ENCODE measurements around the gene MRM3.
"Not testable (repeated sequence)": the region's sequence is repeated elsewhere in the genome, so short reads cannot be mapped to it uniquely, and the experiment has no call there.

MRM3 gene

DNA sequence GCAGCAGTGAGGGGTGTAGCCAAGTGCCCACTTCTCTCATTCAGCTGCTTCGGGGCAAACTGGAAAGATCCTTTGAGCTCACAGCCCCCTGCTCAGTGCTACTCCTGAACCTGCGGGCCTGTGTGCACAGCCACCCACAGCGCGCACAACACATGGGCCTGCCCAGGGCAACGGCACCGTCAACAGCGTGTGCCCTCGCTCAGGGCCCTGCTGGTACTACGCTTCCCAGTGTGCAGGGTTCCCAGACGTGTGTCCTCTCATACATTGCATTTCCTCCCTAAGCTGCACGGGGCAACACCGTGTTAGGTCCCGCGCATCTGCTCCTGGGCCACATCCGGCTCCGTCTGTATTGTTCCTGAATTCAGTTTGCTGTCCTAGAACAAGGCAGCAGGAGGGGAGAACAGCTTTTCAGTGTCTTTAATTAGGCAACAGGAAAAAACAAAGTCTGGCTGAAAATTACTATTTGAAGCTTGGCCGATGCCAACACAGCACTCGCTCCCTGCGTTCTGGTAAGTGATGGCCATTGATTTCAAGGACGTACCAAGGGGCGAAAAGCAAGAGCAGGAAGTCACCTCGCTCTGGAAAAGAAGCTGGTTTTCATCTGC, 15.2 kb downstream of the MRM3 start:
- DNase-seq, result no peak

GRCh38 chr17:798246-798645, 16.1 kb downstream of the MRM3 start:
- DNase-seq, result no peak

GRCh38 chr17:799261-799660, 17.1 kb downstream of the MRM3 start:
- DNase-seq, result no peak

DNA sequence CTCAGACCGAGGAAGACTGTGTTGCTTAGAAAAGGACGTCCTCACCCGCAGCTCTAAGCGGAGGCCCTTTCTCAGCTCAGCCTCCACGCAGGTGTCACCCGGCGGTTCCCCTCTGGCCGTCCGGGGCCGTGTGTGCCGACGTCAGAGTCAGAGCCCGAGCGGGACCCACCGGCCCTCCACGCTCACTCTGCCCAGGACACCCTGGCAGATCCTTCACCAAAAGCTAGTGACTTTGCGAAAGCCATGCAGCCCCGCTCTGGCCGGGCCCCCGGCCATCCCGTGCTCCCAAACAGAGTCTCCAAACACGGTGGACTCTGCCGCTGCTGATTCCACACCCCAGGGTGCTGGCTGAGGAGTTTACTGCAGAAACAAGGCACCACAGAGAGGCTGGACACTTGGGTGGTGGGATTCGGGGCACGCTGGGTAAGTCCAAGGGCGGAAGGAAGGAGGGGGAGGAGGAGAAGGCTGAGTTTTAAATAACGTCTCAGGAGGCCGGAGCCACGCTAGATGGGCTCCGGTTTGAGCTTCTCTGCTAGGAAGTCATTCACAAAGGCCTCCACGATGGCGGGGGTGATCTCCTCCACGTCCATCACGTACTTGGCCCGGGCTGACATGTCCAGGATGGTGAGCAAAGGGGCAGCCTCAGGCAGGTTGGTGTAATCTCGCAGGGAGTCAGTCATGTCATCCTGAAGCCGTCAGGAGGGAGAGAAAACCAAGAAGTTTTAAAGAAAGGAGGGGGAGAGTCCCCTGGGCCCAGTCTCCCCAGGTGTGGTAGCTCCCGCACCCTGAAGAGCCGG, 18.5 kb downstream of the MRM3 start:
- no peak for DNase-seq

DNA sequence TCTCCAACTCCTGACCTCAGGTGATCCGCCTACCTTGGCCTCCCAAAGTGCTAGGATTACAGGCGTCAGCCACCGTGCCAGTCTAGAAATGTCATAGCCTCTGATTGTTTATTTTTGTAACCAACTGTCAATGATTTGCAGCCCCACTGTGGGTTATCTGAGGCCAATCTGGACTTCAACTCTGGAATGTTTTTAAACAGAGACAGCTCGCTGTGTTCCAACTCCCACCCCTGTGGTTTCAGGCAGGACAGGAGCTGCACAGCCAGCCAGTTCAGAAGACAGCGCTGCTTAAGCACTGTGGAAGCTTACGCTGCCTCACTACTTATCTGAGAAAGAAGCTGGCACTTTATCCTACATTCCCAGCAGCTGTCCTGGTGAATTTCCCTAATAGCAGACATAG, 19.5 kb downstream of the MRM3 start:
- no peak for DNase-seq

GRCh38 chr17:802481-802880, 20.3 kb downstream of the MRM3 start:
- no peak for DNase-seq

GRCh38 chr17:802901-803881, 21.0 kb downstream of the MRM3 start:
- no peak for DNase-seq

DNA sequence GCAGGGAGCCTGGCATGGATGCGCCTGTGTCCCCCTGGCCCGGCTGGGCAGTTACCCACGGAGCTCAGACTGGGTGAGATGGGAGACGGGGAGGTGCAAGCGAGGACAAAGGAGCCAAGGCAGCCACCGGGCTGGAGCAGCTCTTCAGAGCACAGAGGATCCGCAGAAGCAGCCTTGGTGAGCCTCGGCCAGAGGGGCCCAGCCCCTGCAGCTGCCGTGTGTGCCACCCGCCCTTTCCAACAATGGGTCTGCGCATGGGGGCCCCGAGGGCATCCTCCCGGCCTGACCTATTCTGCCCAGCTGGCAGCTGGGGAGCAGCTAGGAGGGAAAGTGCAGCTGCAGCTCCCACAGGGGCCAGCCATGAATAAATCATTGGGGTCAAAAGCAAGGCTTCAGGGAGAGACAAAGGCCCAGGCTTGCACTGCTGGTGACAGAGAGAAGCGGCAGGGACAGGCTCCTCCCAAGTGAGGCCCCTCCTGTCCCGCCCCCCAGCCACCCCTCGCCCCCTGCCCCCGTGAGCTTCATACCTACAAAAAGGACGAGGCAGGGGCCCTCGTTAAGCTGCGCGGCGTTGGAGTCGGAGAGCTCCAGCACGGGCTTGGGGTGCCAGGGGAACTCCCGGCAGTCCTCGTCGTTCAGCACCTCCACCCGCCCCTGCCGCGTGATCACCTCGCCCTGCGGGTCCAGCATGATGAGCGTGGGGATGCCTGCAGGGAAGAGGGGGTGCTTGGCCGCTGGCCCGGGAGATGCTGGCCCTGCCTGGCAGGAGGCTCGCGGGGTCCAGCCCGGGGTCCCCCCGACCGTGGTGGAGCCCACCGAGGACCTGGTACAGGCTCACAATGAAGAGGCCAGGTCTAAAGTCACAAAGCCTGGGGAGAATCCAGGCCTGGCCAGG, 22.6 kb downstream of the MRM3 start:
- DNase-seq, result no peak

- DNase-seq, result not testable (repeated sequence)
Measured at GRCh38 chr17:805886-806285, 23.7 kb downstream of the MRM3 start.

GRCh38 chr17:806346-806745, 24.2 kb downstream of the MRM3 start:
- no peak for DNase-seq

DNA sequence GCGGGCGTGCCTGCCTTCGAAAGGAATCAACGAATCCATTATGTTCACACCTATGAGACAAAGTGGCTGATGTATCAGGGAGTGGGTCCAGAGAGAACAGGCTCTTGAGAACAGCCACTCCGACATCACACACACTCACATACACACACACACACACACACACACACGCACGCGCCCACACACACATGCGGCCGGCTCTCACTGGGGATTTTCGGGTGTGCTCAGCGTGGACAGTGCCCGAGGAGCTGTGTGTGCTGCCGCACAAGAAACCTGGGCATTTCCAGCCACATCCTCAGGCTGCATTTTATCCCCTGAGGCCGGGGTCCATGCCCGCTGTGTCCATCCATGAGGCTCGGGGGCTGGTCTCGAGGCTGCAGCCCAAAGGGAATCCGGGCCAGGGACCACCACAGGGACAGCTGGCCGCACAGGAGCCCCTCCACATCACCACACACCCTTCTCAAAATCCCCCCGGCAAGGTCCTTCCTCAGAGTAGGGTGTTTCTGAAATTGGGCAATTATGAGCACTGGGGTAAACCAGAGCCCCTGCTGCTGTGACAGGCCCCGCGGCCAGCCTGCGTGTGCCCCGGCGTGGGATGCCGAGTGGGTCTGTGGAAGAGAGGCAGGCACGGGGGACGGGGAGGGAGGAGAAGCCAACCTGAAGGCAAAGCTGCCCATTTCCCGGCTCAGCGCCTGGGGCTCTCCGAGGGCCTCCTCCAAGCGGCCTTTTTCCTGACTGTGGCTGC, 24.8 kb downstream of the MRM3 start:
- no peak for DNase-seq

DNA sequence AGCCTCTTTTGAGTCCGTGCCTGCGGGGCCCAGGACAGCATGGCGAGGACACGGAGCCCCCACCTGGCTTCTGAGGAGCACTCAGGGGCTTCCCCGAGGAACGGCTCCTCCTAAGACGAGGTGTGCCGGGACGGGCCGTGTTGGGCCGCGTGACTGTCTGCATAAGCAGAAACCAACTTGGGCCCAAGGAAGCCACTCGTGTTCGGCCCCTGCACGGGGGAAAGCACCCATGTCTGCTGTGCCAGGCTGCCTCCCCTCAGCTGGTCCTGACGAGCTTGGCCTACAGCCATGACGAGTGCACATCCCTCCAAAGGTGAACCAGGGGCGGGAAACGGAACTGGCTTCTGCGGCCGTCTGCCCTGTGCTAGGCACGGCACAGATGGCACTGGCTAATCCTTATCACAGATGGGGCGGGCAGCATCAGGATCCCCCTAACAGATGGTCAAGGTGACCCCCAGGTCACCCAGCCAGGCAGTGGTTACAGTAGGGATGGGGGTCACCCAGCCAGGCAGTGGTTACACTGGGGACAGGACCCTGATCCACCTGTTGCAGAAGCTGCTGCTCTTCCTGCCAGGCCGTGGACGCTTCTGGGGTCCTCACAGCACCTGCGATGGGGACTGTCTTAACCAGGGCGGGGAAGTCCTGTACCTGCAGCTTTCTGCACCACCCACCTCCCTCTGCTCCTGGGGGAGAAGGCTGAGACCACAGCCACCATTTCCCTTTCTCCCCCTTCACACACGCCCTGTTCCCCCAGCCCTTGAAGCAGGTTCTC, 25.6 kb downstream of the MRM3 start:
- no peak for DNase-seq

DNA sequence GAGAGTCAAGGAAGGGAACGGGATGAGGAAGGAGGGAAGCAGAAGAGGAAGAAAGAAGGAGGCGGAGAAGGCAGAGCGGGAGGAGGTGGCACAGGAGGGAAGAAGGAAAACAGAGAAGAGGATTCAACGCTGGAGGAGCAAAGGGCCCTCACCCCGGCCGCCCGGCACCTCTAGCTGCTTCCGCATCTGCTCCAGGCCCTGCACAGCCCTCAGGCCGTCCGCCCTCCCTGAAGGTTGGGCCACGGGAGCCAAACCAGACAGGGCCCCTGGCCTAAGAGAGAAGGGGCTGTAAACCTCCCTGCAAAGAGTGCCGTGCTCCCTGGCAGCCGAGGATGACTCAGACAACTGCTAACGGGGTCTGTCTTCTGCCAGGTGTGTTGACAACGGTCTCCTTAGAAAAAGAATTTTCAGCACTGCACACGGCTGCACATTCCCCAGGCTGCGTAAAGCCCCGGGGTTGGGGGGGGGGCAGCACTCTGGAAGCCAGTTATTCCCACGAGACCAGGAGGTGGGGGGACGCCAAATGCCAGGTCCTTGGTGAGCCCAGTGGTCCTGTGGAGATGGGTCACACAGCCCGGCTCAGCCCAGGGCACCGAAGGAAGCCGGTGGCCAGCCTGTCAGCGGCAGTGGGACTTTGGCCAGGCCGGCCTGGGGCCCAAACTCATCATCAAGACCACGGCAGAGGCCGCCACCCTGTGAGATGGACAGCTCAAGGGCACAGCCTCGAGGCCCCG, 29.1 kb downstream of the MRM3 start:
- DNase-seq, result no peak

DNA sequence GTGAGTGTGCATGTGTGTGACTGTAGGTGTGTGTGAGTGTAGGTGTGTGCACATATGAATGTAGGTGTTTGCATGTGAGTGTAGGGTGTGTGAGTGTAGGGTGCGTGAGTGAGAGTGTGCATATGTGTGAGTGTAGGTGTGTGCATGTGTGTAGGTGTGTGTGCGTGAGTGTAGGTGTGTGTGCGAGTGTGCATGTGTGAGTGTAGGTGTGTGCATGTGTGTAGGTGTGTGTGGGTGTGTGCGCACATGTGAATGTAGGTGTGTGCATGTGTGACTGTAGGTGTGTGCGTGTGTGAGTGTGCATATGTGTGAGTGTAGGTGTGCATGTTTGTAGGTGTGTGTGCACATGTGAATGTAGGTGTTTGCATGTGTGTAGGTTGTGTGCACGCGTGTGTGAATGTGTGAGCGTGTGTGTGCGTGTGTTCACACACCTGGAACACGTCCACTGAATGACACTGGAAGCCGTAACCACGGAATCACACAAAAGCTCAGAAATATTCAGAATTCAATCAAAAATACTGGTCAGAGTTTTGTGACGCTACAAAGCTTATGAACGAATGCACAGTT, 30.6 kb downstream of the MRM3 start:
- no peak for DNase-seq

GRCh38 chr17:814371-814770, 32.2 kb downstream of the MRM3 start:
- DNase-seq, result no peak

DNA sequence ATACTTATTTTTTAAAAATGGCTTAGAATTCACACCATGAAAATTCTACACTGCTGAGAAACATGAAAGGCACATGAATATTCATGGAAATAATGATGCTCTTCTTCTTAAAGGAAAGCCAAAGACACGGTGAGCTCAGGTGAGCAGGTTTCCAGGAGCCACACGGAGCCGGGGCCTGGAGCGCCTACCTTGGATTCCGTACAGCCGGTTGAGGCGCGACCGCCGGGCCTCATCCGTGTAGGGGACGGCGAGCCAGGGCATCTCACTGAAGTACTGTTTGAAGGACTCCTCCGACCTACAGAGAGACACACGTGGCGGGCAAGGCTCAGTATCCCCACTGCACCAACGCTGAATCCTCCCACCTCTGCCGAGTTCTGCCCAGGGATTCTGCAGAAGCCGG, 37.1 kb downstream of the MRM3 start:
- no peak for DNase-seq

DNA sequence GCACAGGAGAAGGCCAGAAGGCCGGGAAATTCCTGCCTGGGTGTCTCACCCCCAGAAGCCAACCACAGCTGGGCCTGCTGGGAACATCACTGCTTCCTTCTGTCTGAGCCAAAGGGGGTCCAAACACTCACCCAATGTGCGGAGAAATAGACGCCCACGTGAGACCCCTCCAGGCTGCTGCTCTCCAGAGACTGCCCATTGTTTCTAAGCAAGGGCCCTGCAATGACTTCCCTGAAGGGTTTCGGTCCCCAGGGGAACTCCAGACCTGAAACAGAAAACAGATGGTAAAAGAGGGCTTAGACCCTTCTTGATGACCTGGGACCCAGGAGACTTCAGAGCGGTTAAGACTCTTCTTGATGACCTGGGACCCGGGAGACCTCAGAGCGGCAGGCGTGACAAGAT, 41.3 kb downstream of the MRM3 start:
- no peak for DNase-seq

- DNase-seq, result no peak
Measured at GRCh38 chr17:824378-824777, 42.2 kb downstream of the MRM3 start.

DNA sequence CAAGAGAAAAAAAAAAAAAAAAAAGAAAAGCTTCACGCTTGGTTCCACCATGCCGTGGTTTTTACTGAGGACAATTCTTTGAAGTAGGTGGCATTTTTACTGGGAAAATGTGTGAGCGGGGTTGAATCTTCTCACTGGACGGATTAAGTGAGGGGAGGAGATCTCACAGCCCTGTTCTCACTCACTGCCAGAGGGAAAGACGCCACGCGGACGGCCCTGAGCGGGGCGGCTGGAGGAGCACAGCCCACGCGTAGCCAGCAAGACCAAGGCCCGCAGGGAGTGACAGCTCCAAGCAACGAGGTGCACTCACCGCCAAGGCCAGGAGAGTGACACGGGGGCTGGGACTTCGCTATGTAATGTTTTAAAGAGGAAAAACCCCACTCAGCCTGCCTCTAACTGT, 43.1 kb downstream of the MRM3 start:
- DNase-seq, result no peak

GRCh38 chr17:826778-827177, 44.6 kb downstream of the MRM3 start:
- no peak for DNase-seq

Measured in EL (cell line).